Activated B cell treated with CpG ODN at 0.5 μM for 24 hours (primary cell): ENCODE data around the gene MAPK14. TPM values are rescaled to one million over a fixed set of nuclear protein-coding genes. Genes with fewer than 3 reads are reported as not detected.

Source experiments
- ATAC-seq: fragments of 200-7000 bp; cut with Tn5 transposase; one replicate; pipeline ENCODE4 v1.10.0; 2021; ENCODE audit warnings: low read depth, mild to moderate bottlenecking, moderate library complexity
- CTCF ChIA-PET: fragments of 350-600 bp; sonication (Branson Sonifier 250); formaldehyde crosslinking; loops from one replicate; lab custom pipeline; 2021; ENCODE audit warnings: antibody characterized with exemption; lab: Charles Lee
- POLR2A ChIA-PET: fragments of 350-600 bp; sonication (Branson Sonifier 250); formaldehyde crosslinking; loops from one replicate; lab custom pipeline; 2021; ENCODE audit warnings: antibody characterized with exemption; lab: Charles Lee
- DNase-seq: peaks from one replicate; pipeline ENCODE4 v3.0.0; 2022
- H3K27ac Mint-ChIP-seq: one replicate; pipeline ENCODE4 v1.8.0; 2020; ENCODE audit warnings: mixed read lengths
- H3K27me3 Mint-ChIP-seq: one replicate; pipeline ENCODE4 v1.8.0; 2021; ENCODE audit warnings: mixed read lengths
- H3K36me3 Mint-ChIP-seq: one replicate; pipeline ENCODE4 v1.8.0; 2021; ENCODE audit warnings: low read depth, mixed read lengths
- H3K4me1 Mint-ChIP-seq: one replicate; pipeline ENCODE4 v1.8.0; 2021; ENCODE audit warnings: mixed read lengths
- H3K4me3 Mint-ChIP-seq: one replicate; pipeline ENCODE4 v1.8.0; 2020; ENCODE audit warnings: mild to moderate bottlenecking, mixed read lengths
- H3K9me3 Mint-ChIP-seq: one replicate; pipeline ENCODE4 v1.8.0; 2020; ENCODE audit warnings: mixed read lengths
- intact Hi-C: fragments of 100-400 bp; cut with micrococcal nuclease; formaldehyde crosslinking; loops from one replicate; pipeline ENCODE4 v1.15.1; 2024
- total RNA-seq: library from RNA; stranded (reverse); gene quantifications from 2 replicates; pipeline ENCODE4 v1.2.3, GENCODE V29; 2022
- TF ChIP-seq, protein P1 (sequence below): fragments of 200-600 bp; IDR thresholded peaks from one replicate; pipeline ENCODE4 v1.8.0; 2022; ENCODE audit warnings: antibody characterized with exemption, mild to moderate bottlenecking

MAPK14 gene
- total RNA-seq, 1 donor from 2014 or later, result 45.4 TPM

DNA sequence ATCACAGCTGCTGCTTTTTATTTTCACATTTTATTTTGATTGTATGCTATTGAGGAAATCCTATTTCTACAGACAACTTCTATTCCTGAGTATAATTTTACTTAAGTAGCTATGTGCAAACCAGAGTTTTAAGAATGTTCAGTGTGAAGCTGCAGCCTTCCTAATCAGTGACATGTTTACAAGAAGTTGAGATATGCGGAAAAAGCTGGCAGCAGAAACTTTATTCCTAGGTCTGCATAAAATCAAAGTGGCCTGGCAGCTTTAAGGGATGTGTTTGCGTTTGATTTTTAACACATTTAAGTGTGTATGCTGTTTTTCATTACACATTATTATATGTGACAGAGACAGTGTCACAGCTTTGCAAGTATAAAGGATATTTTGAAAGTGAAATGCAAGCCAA, 26.3 kb downstream of the MAPK14 start:
- POLR2A ChIA-PET, result no interaction called here
- ATAC-seq (no peak), DNase-seq (no peak)
- intact Hi-C loops, result loop anchor here (2.0 kb wide), 1 partner anchor 13 kb away; no protein-coding TSS in a partner anchor
- Mint-ChIP-seq H3K4me3 (no peak overlapping the region), H3K27ac (no peak overlapping the region), H3K36me3 (peaks cover 27% of the 10 kb centered on the region), H3K4me1 (no peaks in the 10 kb centered on the region), H3K9me3 (no peaks in the 10 kb centered on the region), H3K27me3 (no peaks in the 10 kb centered on the region)
- CTCF ChIA-PET, result interaction anchor here (0.8 kb wide), 1 partner anchor 41 kb away, joined by 3 read pairs; no protein-coding TSS in a partner anchor
- TF ChIP-seq, protein P1, sequence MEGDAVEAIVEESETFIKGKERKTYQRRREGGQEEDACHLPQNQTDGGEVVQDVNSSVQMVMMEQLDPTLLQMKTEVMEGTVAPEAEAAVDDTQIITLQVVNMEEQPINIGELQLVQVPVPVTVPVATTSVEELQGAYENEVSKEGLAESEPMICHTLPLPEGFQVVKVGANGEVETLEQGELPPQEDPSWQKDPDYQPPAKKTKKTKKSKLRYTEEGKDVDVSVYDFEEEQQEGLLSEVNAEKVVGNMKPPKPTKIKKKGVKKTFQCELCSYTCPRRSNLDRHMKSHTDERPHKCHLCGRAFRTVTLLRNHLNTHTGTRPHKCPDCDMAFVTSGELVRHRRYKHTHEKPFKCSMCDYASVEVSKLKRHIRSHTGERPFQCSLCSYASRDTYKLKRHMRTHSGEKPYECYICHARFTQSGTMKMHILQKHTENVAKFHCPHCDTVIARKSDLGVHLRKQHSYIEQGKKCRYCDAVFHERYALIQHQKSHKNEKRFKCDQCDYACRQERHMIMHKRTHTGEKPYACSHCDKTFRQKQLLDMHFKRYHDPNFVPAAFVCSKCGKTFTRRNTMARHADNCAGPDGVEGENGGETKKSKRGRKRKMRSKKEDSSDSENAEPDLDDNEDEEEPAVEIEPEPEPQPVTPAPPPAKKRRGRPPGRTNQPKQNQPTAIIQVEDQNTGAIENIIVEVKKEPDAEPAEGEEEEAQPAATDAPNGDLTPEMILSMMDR, result no peak

DNA sequence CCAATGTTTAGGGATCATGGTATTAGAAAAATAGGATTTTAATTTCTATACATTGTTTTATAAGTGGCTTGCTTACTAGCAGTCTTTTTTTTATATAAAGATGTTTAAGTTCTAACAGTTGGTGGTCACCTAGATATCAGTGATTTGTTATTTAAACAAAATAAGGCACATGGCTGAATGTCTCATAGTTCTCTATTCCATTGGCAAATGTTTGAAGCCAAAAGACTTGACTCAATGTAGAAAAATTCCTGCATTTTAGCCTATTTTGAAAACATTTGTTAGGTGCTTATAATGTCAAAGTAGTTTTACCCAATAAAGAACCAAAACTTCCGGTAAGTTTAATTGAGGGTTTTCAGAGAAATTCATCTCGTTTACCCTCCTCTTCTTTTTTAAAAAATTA, 26.8 kb downstream of the MAPK14 start:
- Mint-ChIP-seq H3K4me3 (no peak overlapping the region), H3K27me3 (no peaks in the 10 kb centered on the region), H3K27ac (no peak overlapping the region), H3K9me3 (no peaks in the 10 kb centered on the region), H3K36me3 (peaks cover 30% of the 10 kb centered on the region), H3K4me1 (no peaks in the 10 kb centered on the region)
- intact Hi-C loops, result loop anchor here (2.0 kb wide), 1 partner anchor 14 kb away; no protein-coding TSS in a partner anchor
- ATAC-seq (no peak), DNase-seq (no peak)
- CTCF ChIA-PET, result interaction anchor here (0.8 kb wide), 1 partner anchor 41 kb away, joined by 3 read pairs; no protein-coding TSS in a partner anchor
- POLR2A ChIA-PET, result no interaction called here
- TF ChIP-seq, protein P1, result no peak

DNA sequence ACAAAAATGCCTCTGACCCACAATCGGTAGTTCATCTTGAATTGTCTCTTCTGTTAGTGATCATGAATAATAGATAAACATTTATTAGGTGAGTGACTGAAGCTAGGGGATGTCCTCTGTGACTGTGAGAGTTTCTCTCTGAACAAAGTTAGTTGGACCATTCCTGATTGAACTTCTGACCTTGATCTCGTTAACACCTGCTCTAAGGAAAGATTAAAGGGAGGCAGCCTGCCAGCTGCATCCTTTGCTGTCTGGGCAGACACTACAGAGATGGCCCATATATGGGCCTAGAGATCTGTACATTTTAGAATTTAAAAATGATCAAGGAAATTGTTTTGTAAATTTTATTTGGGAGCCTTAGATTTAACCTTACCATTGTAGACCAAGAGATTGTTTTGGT, 27.3 kb downstream of the MAPK14 start:
- DNase-seq, result no peak
- no peak for ATAC-seq
- intact Hi-C loops, result loop anchor here (2.0 kb wide), 1 partner anchor 14 kb away; no protein-coding TSS in a partner anchor
- ChIA-PET POLR2A (no interaction called here), CTCF (no interaction called here)
- Mint-ChIP-seq H3K27ac (no peak overlapping the region), H3K27me3 (no peaks in the 10 kb centered on the region), H3K9me3 (no peaks in the 10 kb centered on the region), H3K36me3 (peaks cover 36% of the 10 kb centered on the region), H3K4me3 (no peak overlapping the region), H3K4me1 (no peaks in the 10 kb centered on the region)
- TF ChIP-seq, protein P1, result no peak

DNA sequence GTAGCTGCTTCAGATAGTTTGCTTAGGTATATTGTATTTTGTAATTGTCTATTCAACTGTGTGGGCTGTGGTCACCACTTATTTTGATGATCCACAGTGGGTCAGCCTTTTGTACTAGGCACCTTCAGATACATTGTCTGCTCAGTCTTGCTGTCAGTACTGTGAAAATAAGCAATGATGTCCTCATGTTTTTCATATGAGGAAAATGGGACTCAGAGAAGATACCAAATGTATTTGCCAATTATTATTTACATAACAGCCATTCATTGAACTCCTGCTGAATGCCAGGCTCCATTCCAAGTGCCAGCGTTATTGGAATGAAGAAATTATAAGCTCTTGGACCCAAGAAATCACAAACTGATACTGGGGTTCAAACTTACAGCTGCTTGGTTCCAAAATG, 28.6 kb downstream of the MAPK14 start:
- H3K9me3 Mint-ChIP-seq, result no peaks in the 10 kb centered on the region
- TF ChIP-seq, protein P1, result no peak
- no peaks in the 10 kb centered on the region for H3K27me3 Mint-ChIP-seq
- intact Hi-C loops, result no loop called here
- no peak for DNase-seq
- no peak overlapping the region for H3K27ac Mint-ChIP-seq
- H3K36me3 Mint-ChIP-seq, result peaks cover 48% of the 10 kb centered on the region
- H3K4me3 Mint-ChIP-seq, result no peak overlapping the region
- ChIA-PET CTCF (no interaction called here), POLR2A (no interaction called here)
- H3K4me1 Mint-ChIP-seq, result no peaks in the 10 kb centered on the region
- no peak for ATAC-seq

DNA sequence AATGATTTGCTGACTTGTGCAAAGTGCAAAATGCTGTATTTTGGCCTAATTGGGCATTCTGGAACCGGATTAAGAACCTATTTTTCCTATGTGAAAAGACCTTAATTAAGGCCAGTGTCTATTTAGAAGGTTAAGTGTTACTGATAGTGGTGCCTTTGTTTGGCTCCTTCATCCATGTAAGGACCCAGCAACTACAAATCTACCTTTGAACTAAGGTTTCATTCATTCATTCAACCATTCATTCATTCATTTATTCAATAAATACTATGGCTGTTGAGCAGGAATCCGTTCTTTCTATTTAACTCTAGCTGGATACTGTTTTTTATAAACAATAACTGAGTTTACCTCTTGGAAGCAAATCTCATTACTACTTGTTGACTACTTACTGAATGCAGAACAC, 33.6 kb downstream of the MAPK14 start:
- peaks cover 52% of the 10 kb centered on the region for H3K36me3 Mint-ChIP-seq
- CTCF ChIA-PET, result no interaction called here
- intact Hi-C loops, result no loop called here

More for the DNA sequence above, 33.6 kb downstream of the MAPK14 start:
- Mint-ChIP-seq H3K4me3 (no peak overlapping the region), H3K27me3 (no peaks in the 10 kb centered on the region), H3K9me3 (no peaks in the 10 kb centered on the region), H3K27ac (no peak overlapping the region), H3K4me1 (peaks cover 15% of the 10 kb centered on the region)
- DNase-seq (no peak), ATAC-seq (no peak)
- POLR2A ChIA-PET, result no interaction called here
- TF ChIP-seq, protein P1, result no peak
